GM19193 (cell line): ENCODE data around the gene TRPM6.

Experiments
- POLR2A ChIP-seq: IDR thresholded peaks from 4 replicates; pipeline ENCODE4 v1.6.1; 2011; ENCODE audit not compliant: insufficient read depth, insufficient read length; ENCODE audit errors: extremely low read depth

Gene TRPM6

DNA sequence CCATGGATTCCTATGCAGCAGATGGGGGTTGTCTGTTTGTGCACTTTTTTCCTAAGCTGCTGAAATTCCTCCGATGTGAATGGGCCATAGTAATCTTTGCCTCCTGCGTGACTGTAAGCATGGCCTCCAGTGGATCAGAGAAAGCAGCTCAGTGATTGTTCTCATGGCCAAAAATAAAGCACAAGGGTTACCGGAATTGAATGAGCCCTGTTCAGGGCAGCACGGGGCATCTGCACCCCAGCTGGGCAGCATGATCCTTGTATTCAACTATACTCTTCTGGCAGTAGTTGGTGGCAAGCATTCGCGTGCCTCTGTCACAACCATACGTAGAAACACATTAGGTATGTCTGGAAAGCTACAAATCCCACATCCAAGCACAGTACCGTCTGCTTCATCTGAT lies 196.7 kb downstream of the TRPM6 start:
- TF ChIP-seq POLR2A, result no peak

- TF ChIP-seq POLR2A, result no peak
Observed at GRCh38 chr9:74683322-74683721, 204.4 kb downstream of the TRPM6 start.

DNA sequence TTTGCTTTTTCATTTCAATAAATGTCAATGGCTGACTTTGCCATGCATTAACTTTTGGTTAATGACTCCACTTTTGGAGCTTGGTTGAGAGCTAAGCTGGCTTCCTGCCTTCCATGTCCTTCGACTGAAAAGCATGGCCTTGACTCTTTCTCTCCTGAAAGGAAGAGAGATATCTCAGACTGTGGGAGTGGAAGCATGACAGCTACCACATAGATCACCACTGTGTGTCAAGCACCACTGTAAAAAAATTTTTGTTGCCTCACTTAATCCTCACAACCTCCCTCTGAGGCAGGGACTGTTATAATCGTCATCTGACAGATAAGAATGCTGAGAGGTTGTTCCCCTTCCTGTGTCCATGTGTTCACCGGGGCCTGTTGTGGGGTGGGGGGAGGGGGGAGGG lies 205.8 kb downstream of the TRPM6 start:
- TF ChIP-seq POLR2A, result no peak

GRCh38 chr9:74674077-74674476 lies 213.6 kb downstream of the TRPM6 start:
- no peak for TF ChIP-seq POLR2A
